GM18519 (cell line): ENCODE measurements around the gene MMEL1.

Source experiments
- ATAC-seq: cut with Tn5 transposase; IDR thresholded peaks from one replicate; pipeline ENCODE4 v1.9.1; 2021; ENCODE audit warnings: mild to moderate bottlenecking, moderate library complexity; ENCODE audit not compliant: unreplicated experiment, low FRiP score

Gene MMEL1

GRCh38 chr1:2606881-2607621 is 25.8 kb downstream of the MMEL1 start:
- ATAC-seq = no peak

GRCh38 chr1:2606396-2606880 is 26.4 kb downstream of the MMEL1 start:
- no peak for ATAC-seq

GRCh38 chr1:2605509-2606395 is 27.1 kb downstream of the MMEL1 start:
- ATAC-seq = no peak

- no peak for ATAC-seq
Measured at GRCh38 chr1:2604844-2605508, 27.8 kb downstream of the MMEL1 start.

GRCh38 chr1:2604156-2604843 is 28.5 kb downstream of the MMEL1 start:
- ATAC-seq = no peak

- no peak for ATAC-seq
Measured at GRCh38 chr1:2603521-2604155, 29.2 kb downstream of the MMEL1 start.

GRCh38 chr1:2602866-2603520 is 29.8 kb downstream of the MMEL1 start:
- ATAC-seq = no peak

- no peak for ATAC-seq
Measured at GRCh38 chr1:2602311-2602835, 30.4 kb downstream of the MMEL1 start.

GRCh38 chr1:2601721-2602303 is 31.0 kb downstream of the MMEL1 start:
- ATAC-seq = no peak

GRCh38 chr1:2598329-2598931 is 34.4 kb downstream of the MMEL1 start:
- no peak for ATAC-seq

GRCh38 chr1:2597441-2598328 is 35.1 kb downstream of the MMEL1 start:
- ATAC-seq = no peak

GRCh38 chr1:2596530-2597333 is 36.1 kb downstream of the MMEL1 start:
- ATAC-seq = no peak

GRCh38 chr1:2595812-2596529 is 36.8 kb downstream of the MMEL1 start:
- no peak for ATAC-seq

GRCh38 chr1:2595261-2595811 is 37.5 kb downstream of the MMEL1 start:
- no peak for ATAC-seq

GRCh38 chr1:2594641-2595131 is 38.1 kb downstream of the MMEL1 start:
- no peak for ATAC-seq
